Dermis microvascular lymphatic vessel endothelial cell (primary cell): ENCODE data around the gene SZT2. TPM values are rescaled to one million over a fixed set of nuclear protein-coding genes. Genes with fewer than 3 reads are reported as not detected.
A peak's percentile ranks its signal among the peaks of the same experiment; 100 is the strongest.

ENCODE experiments used
- DNase-seq, 2 donors: peaks; one replicate each; pipeline versions ENCODE4 v3.0.0 to v3.0.0-alpha.2; 2010; ENCODE audit warnings: low read depth in 2 of 2
- total RNA-seq: library from RNA; depleted of rRNA; stranded (reverse); fragments of >200 nt; gene quantifications from 2 replicates; pipeline ENCODE4 v1.2.1, GENCODE V29; 2014

Gene SZT2
- total RNA-seq: 8.6 and 14.0 TPM in 2 replicates

- DNase-seq: peak; percentile 94 to 97
Observed at GRCh38 chr1:43389326-43390313, at the start of gene SZT2, which contains the start of gene MED8. Gene SZT2 (plus strand): TSS chr1:43389899. CDS start chr1:43389969, 70 bp downstream. Gene MED8 (minus strand): TSS chr1:43389800. CDS start chr1:43389764, 36 bp downstream.

GRCh38 chr1:43340559-43340958 is 49.1 kb upstream of the SZT2 start:
- DNase-seq: no peak

GRCh38 chr1:43344267-43344850 is 45.3 kb upstream of the SZT2 start:
- DNase-seq: peak; percentile 85 to 91

GRCh38 chr1:43345120-43345519 is 44.6 kb upstream of the SZT2 start:
- peak in 1 of 2 donors; percentile 60 for DNase-seq

- DNase-seq: no peak
Observed at GRCh38 chr1:43346636-43347035, 43.1 kb upstream of the SZT2 start.

GRCh38 chr1:43348343-43348808 is 41.3 kb upstream of the SZT2 start:
- DNase-seq: no peak

- DNase-seq: peak in 1 of 2 donors; percentile 73
Observed at GRCh38 chr1:43348809-43349593, 40.7 kb upstream of the SZT2 start.

GRCh38 chr1:43349594-43350306 is 39.9 kb upstream of the SZT2 start:
- no peak for DNase-seq

GRCh38 chr1:43350976-43351375 is 38.7 kb upstream of the SZT2 start:
- DNase-seq: no peak

- DNase-seq: no peak
Observed at GRCh38 chr1:43351421-43352350, 38.0 kb upstream of the SZT2 start.

- no peak for DNase-seq
Observed at GRCh38 chr1:43352351-43352705, 37.4 kb upstream of the SZT2 start.

- DNase-seq: no peak
Observed at GRCh38 chr1:43352881-43353280, 36.8 kb upstream of the SZT2 start.

- no peak for DNase-seq
Observed at GRCh38 chr1:43354471-43354870, 35.2 kb upstream of the SZT2 start.

- no peak for DNase-seq
Observed at GRCh38 chr1:43354936-43355335, 34.8 kb upstream of the SZT2 start.

- DNase-seq: no peak
Observed at GRCh38 chr1:43357251-43357650, 32.4 kb upstream of the SZT2 start.

GRCh38 chr1:43358121-43358745 is 31.5 kb upstream of the SZT2 start:
- DNase-seq: peak in 1 of 2 donors; percentile 60

- peak; percentile 88 to 96 for DNase-seq
Observed at GRCh38 chr1:43358746-43359693, 30.7 kb upstream of the SZT2 start, which contains the start of gene CDC20. Gene CDC20 (plus strand): TSS chr1:43358981. CDS start chr1:43359216, 235 bp downstream.

GRCh38 chr1:43359696-43360095 is 30.0 kb upstream of the SZT2 start:
- DNase-seq: no peak
